HepG2 (cell line): ENCODE data around the gene PPM1H. TPM values are rescaled to one million over a fixed set of nuclear protein-coding genes. Genes with fewer than 3 reads are reported as not detected.

Source experiments
- AGO2 ChIP-seq: fragments of 200-400 bp; formaldehyde crosslinking; optimal IDR thresholded peaks from 2 replicates; pipeline ENCODE3; 2017; ENCODE audit warnings: mild to moderate bottlenecking, low read depth, low read length, moderate library complexity
- ATF2 ChIP-seq: sonication (generic); formaldehyde crosslinking; IDR thresholded peaks from 2 replicates; pipeline ENCODE4 v1.4.0; 2020; ENCODE audit warnings: missing genetic modification reagents
- CEBPB ChIP-seq: IDR thresholded peaks from 2 replicates; pipeline ENCODE4 v1.6.1; 2011; ENCODE audit warnings: low read depth, low read length, improper control_type of control experiment, borderline replicate concordance
- ELF4 ChIP-seq: sonication (generic); formaldehyde crosslinking; IDR thresholded peaks from 2 replicates; pipeline ENCODE4 v1.5.0; 2020; ENCODE audit warnings: missing genetic modification reagents, mild to moderate bottlenecking, moderate library complexity, borderline replicate concordance
- HNF1A ChIP-seq, 2 experiments: sonication (generic) in 1 of 2; formaldehyde crosslinking in 1 of 2; IDR thresholded peaks; 2 replicates each; pipeline versions ENCODE4 v1.4.0 to v1.6.1; 2016 to 2020; ENCODE audit warnings: borderline replicate concordance in 1 of 2, low read depth in 1 of 2, mild to moderate bottlenecking in 1 of 2, missing genetic modification reagents in 1 of 2
- IKZF4 ChIP-seq: sonication (generic); formaldehyde crosslinking; IDR thresholded peaks from 2 replicates; pipeline ENCODE4 v1.5.1; 2020; ENCODE audit warnings: borderline replicate concordance, mild to moderate bottlenecking, low read depth, missing genetic modification reagents; ENCODE audit errors: not compliant biosample characterization
- IRX3 ChIP-seq: sonication (generic); formaldehyde crosslinking; IDR thresholded peaks from 2 replicates; pipeline ENCODE4 v1.8.1; 2023; ENCODE audit warnings: mild to moderate bottlenecking, low read depth, missing genetic modification reagents, borderline replicate concordance
- KDM4B ChIP-seq: sonication (generic); formaldehyde crosslinking; IDR thresholded peaks from 2 replicates; pipeline ENCODE4 v1.4.0; 2020; ENCODE audit warnings: missing genetic modification reagents
- KLF12 ChIP-seq: sonication (generic); formaldehyde crosslinking; IDR thresholded peaks from 2 replicates; pipeline ENCODE4 v1.4.0; 2020; ENCODE audit warnings: missing genetic modification reagents, borderline replicate concordance
- NR3C1 ChIP-seq: sonication (generic); formaldehyde crosslinking; IDR thresholded peaks from 2 replicates; pipeline ENCODE4 v1.4.0; 2020; ENCODE audit warnings: missing genetic modification reagents
- PAXIP1 ChIP-seq: sonication (generic); formaldehyde crosslinking; conservative IDR thresholded peaks from 2 replicates; pipeline ENCODE4 v1.4.0; 2020; ENCODE audit warnings: mild to moderate bottlenecking, missing genetic modification reagents, moderate library complexity
- THAP11 ChIP-seq: IDR thresholded peaks from 2 replicates; pipeline ENCODE4 v1.6.1; 2016; ENCODE audit warnings: missing biosample characterization, missing genetic modification reagents
- TRIM24 ChIP-seq: sonication (generic); formaldehyde crosslinking; IDR thresholded peaks from 2 replicates; pipeline ENCODE4 v1.8.0; 2022; ENCODE audit warnings: mild to moderate bottlenecking, missing genetic modification reagents
- ZFX ChIP-seq: sonication (generic); formaldehyde crosslinking; IDR thresholded peaks from 2 replicates; pipeline ENCODE4 v1.4.0; 2020; ENCODE audit warnings: mild to moderate bottlenecking, low read depth, missing genetic modification reagents, moderate library complexity
- ZNF124 ChIP-seq: sonication (generic); formaldehyde crosslinking; IDR thresholded peaks from 2 replicates; pipeline ENCODE4 v1.4.0; 2020; ENCODE audit warnings: missing genetic modification reagents
- ZSCAN12 ChIP-seq: sonication (generic); formaldehyde crosslinking; IDR thresholded peaks from 2 replicates; pipeline ENCODE4 v1.9.0; 2021; ENCODE audit warnings: mild to moderate bottlenecking, missing genetic modification reagents
- polyA plus RNA-seq, 8 experiments: library from polyadenylated mRNA; depleted of rRNA in 3 of 8; stranded (reverse) in 7 of 8; unstranded in 1 of 8; fragments of >200 nt; fragmentation: Illumina TruSeq in 4 of 8; extraction: Trizol in 4 of 8; gene quantifications; 2 replicates each; pipeline versions ENCODE4 v1.2.1 to v1.2.3, GENCODE V29; 2011 to 2016; ENCODE audit warnings: low read depth in 4 of 8, missing spikeins in 1 of 8, mixed read lengths in 1 of 8; ENCODE audit not compliant: insufficient read depth in 1 of 8
- total RNA-seq, 5 experiments: library from RNA; depleted of rRNA; stranded (reverse); fragments of >200 nt; fragmentation: Illumina TruSeq; extraction: Trizol; gene quantifications; 2 replicates each; pipeline ENCODE4 v1.2.3, GENCODE V29; 2016; ENCODE audit warnings: low read depth in 1 of 5

The PPM1H gene
- total and polyA plus RNA-seq, 2 of the 13 experiments (the other 11 are each of a cell fraction or from before 2014, with no cell fraction given), result 29.1 to 38.1 TPM

GRCh38 chr12:62899568-62900390 is 35.2 kb downstream of the PPM1H start (continued):
- no peak; the same call in 1 of the 2 replicates for TF ChIP-seq PAXIP1
- no peak for TF ChIP-seq ZNF124 (CRISPR knock-in tag)
- no peak for TF ChIP-seq IKZF4 (CRISPR knock-in tag)
- no peak for TF ChIP-seq ZSCAN12 (CRISPR knock-in tag)
- no peak for TF ChIP-seq ATF2 (CRISPR knock-in tag)
- TF ChIP-seq KLF12 (CRISPR knock-in tag), result no peak
- no peak for TF ChIP-seq AGO2
- peak; percentile 37; the same call in 1 of the 2 replicates for TF ChIP-seq THAP11 (CRISPR knock-in tag)
- TF ChIP-seq NR3C1 (CRISPR knock-in tag), result no peak
- TF ChIP-seq ZFX (CRISPR knock-in tag), result peak; percentile 20; the same call in 1 of the 2 replicates
- no peak for TF ChIP-seq IRX3 (CRISPR knock-in tag)
- TF ChIP-seq HNF1A (IDR thresholded peaks at IDR 0.05; ENCODE audit: low read depth), result no peak
- no peak; the same call in 1 of the 2 replicates for TF ChIP-seq HNF1A (CRISPR knock-in tag; IDR thresholded peaks at IDR 0.05; ENCODE audit: borderline replicate concordance)
- no peak for TF ChIP-seq KDM4B (CRISPR knock-in tag)
- TF ChIP-seq CEBPB, result peak; percentile 72
- TF ChIP-seq TRIM24 (CRISPR knock-in tag), result no peak
- no peak for TF ChIP-seq ELF4 (CRISPR knock-in tag)
